SKM-1 treated with dmso at 0.1 percent for 144 hours (cell line): ENCODE results near the gene FMNL2.
A peak's percentile ranks its signal among the peaks of the same experiment; 100 is the strongest.

Source experiments
- DNase-seq: peaks from one replicate; lab custom pipeline; 2025; ENCODE audit not compliant: unreplicated experiment; lab: John Stamatoyannopoulos, UW

Gene FMNL2

DNA sequence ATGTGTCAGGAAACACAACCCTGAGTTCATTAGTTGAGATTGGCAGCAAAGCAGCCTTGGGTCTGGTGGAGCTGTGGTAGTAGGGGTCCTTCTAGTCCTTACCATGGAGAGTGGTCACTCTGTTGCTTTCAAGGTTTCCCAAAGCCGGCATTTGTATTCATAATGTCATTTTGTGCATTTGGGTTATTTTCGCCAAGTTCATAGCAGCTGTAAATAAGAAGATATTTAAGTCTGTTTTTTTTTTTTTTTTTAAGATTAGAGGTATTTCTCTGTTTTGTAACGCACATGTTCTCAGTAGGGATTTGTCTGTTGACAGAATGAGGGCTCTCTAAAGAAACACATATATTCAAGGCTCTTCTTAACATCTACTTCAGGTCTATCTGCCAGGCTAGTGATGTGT, 268.2 kb downstream of the FMNL2 start:
- DNase-seq, result no peak

DNA sequence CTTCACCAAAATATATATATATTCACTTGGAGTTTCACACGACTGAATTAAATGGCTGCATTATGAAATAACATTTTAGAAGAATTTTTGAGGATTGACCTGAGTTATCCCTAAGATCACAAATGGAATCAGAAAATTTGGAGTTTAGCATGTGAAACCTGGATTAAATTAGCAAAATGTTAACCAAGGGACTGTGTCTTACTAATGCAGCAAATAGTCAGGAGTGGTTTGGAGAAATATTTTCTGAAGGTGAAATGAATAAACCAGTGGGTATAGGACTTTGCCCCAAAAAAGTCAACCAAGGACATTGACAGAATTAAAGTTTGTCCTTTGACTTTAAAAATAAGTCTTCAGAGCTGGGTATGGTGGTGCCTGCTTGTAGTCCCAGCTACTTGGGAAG, 271.1 kb downstream of the FMNL2 start:
- no peak for DNase-seq

DNA sequence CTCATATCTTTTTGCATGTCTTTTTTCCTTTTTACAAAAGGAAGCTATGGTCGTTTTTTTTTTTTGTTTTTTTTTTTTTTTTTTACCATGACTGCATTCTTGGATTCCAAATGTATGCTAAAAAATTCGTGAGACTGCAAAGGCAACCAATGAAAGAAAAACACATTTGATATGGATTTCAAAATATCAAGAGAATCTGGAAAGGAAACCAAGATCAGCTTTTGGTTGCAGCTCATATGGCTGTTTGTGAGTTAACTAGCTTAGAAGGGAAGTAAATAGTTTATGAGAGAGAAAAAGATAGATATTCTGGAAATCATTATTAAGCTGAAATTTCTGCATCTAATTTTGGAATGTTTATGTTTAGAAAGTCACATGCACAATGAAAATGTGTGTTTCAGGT, 272.0 kb downstream of the FMNL2 start:
- no peak for DNase-seq

DNA sequence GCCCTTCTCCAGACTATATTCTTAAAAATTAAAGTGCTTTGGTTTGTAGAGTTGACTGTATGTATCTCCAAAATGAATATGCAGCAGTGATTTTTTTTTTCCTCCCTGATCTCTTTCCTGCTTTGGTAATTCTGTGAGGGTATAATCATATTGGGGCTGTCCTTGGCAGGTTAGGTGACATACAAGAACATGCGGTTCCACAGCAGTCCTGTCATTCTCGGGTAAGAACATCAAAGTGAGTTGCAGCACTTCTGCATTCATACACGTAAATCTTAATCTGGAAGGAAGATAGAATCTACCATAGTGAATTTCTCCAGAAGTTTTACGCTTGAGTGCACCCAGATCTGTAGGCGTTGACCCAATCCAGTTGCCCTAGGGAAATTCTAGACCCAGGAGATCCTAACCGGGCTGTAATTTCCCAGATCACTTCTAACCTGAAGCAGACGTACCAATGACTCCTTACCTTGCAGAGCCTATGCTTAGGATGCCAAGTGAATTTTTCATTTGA, 272.9 kb downstream of the FMNL2 start:
- no peak for DNase-seq

DNA sequence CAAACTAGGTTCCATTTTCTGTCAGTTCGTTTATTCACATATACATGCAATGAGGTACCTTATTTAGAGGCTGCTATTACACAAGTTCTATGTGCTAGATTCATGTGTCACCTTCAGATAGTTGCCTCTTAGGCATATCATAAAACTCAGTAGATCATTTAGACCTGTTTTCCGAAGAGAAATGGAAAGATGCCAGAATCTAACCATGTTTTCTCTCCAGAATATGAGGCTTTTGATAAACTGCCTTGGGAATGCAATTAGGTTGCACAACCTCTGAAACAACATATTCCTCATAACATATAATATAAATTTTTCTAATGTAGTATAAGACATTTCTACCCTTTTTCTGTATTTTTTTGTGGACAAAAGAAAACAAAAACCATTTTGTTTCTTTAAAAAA, 274.2 kb downstream of the FMNL2 start:
- no peak for DNase-seq

DNA sequence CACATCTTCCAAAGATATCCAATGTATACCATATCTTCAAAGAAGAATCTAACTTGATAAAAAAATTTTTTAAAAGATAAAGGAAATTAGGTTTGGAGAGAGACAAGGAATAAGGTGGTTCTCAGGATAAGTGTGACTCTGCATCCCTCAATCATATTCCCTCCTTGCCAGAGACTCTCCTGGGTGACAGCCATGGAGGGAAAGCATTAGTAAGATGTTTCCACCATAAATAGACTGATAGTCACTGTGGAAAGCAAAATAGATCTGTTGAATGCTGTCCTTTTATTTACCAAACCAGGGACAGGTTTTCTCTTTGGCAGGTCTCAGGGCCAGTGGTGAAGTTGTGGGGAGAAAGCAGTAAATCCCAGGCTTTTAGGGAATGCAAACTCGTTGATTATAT, 274.7 kb downstream of the FMNL2 start:
- DNase-seq, result no peak

DNA sequence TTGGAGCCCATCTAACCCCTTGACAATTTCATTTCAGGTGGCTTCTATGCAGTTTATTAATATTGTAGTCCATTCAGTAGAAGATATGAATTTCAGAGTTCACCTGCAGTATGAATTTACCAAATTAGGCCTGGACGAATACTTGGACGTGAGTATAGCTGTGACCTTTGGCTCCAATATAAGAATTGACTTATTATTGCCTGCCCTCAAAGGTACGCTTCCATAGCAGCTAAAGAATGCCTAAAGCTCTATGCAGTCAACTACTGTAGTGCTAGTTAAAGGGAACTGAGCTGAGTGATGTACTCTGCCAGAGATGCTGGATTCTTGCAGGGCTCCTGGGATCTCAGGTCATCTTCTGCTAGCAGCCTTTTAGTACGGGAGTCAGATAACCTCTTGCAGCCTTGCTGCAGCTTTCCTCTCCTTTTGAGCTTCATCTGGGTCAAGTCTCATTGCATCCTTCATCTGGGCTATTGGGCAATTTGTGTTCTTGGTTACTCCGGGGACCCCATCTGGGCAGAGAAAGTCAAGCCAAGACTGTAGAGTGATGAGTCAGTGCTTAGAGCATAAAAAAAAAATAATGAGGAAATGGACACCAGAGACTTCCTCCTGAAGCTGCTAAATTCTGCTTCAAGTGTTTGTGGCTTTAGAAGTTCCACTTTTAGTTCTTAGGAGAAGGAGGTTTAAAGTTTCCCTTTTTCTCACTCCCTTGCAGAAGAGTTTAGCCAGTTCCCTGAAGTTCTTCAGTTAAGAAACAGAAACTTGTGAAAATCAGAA, 276.7 kb downstream of the FMNL2 start:
- DNase-seq, result peak; percentile 99

DNA sequence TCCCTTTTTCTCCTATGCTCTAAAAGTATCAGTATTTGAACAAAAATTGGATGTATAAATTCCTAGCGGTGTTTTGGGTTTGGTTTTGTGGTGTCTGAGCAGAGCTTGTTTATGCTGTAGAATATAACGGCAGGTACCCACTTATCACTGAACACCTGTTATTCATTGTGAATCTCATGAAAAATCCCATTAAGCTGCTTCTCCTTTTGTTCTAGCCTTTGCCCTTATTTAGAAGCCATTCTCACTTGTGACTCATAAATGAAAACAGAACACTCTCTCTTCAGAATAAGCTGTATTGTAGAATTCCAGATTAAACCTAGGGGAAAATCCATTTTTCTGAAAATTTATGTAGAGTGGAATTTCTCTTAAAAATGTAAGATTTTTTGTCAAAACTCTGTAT, 278.3 kb downstream of the FMNL2 start:
- peak; percentile 13 for DNase-seq

DNA sequence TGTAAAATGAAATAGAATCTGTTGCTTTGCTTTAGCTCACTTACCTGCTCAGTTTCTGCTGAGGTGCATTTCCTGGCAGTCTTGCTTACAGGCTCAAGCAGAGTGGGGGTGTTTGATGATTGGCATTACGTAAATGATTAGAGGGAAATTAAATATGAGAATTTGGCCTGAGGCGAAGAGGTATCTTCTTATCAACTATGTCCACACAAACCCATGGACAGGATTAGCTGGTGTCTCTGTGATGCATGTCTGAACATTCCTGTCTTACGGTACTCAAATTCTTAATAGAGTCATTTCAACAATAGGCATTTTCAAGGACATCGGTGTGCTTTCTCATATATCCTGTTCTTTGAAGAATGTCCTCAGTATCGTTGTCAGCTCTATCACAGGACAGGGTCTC, 280.2 kb downstream of the FMNL2 start:
- DNase-seq, result no peak

DNA sequence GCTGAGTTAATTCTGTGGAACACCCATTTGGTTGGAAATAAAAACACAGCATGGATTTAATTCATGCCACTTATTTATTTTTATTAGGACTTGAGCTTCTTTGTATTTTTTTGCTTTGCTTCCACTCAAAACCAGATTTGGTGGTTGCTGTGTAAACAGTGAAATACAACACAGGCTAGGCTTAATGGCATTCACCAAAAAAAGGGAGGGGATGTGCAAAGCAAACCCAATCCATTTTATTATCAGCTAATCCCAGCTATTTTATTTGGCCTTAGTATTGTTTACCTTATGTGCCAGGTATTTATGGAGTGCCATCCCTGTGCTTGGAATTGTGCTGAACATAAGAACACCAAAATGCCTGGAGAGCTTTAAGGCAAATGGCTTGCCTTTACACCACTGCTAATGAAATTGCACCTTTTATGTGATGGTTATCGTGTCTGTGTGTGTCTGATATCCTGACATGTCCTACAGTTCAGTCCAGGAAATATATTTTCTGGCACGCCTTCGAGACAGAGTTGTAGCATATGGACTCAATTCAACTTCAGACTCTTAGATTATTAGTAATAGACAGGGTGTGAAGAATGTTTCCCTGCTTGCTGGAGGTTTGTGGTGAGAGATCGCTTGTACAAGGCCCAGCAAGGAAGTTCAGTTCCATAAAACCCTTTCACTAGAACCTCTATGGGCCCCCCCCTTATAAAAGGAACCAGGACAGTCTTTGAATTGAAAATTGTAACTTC, 282.6 kb downstream of the FMNL2 start:
- DNase-seq, result no peak

DNA sequence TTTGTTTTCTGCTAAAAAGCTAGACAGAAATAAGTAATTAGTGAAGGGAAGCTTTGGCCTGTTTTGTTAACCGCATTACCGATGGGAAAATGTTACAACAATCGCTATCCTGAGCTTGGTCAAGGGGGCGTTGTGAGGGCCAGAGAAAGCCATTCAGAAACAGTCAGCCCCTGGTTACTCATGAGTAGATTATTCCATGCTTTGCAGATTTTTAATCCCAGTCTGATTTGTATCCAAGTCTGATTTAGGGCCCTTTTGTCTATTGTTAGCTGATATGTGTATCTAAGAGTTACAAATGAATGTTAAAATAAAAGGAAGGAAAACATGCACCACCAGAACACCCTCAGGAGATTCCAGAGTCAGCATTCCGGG, 283.2 kb downstream of the FMNL2 start:
- no peak for DNase-seq

DNA sequence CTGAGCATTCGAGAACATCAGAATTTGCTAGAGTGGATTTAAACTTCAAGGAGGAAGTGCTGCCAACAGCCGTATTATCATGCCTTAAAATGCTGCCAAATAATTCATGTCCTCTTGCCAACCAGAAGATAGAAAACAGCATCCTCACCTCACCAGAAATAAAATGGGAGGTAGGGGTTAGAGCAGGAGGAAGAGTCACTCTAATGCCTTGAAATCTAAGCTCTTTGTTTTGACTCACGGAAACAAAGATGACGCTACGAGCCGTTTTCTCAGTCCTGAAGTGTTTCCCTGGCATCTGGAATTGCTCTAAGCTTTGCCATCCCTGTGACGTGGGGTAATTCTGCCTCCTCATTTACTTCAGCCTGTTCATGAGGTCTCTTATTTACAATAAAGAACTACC, 285.2 kb downstream of the FMNL2 start:
- DNase-seq, result no peak

DNA sequence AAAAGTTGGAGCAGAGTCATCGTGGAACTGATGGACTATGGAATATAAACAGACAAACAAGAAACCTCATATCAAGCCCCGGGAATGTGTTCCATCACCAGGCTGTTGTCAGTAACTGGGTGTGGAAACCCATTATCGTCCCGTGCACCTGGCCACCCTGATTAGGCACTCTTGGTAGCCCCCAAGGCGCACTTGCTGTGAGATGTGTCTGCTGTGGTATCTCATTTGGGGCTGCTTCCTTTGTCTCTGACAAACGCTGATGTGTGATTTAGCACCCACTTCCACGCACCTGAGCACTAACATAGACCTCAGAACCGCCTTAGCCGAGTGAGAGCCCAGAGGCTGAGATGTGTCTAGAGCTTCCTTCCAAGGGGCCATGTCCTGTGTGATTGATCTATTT, 286.0 kb downstream of the FMNL2 start:
- no peak for DNase-seq

DNA sequence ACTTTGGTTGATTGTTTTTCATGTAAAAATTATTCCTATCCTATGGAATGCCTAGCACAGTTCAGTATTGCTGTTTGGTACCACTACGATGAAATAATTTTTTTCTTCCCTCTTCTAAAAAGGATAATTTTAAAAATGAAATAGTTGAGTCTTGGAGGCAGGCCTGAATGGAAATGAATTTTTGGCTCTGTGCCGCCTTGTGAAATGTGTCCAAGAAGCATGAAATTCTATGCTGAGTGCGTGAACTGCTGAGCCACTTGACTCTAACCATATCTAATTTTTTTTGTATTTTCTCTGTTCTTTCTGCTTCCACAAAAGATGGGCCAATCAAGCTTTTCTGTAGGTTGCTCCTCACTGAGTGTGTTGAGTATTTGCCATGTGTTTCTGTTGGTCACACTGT, 287.2 kb downstream of the FMNL2 start:
- DNase-seq, result no peak

DNA sequence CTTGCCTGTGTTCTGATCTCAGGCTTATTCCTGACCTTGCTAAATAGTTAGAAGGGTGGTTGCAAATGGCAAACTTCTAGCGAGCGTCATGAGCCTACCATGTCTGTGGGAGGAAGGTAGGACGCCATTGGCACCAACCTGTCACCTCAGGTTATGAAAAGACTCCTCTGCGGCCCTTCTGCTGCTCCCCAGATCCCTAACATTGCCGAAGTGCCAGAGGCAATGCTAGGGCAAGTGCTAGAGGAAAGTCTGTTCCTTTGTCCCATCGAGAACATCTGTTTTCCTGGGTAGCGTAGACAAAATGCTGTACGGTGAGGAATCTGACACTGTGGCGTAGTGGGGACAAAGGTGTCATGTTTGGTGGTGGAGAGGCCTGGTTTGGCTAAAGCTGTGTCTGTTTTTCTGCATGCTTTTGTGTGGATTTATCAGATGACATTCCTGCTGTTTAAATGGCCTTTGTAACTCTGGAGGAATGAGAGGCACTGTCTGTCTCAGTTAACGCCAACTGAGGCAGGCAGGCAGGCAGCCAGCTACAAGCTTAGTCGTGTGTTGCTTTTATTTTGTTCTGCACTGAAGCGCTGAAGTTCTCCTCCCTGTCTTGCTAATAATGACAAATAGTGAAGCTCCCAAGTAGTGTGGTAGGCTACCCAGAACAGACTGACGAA, 288.2 kb downstream of the FMNL2 start:
- no peak for DNase-seq

DNA sequence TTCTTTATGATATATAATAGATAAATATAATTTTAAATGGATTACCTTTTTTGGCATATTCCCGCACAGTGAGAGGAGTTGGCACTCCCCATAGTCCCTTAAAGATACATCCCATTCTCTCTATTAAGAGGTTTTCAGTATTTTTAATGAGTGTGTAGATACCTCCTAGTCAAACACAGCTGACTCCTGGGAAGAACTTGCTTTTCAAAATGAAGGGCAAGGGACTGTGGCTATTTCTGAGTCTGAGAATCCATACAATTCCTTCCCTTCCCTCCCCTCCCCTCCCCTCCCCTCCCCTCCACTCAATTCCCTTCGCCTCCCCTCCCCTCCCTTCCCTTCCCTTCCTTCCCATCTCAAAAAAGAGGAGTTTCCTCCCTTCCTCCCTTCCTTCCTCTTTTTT, 288.8 kb downstream of the FMNL2 start:
- DNase-seq, result no peak

DNA sequence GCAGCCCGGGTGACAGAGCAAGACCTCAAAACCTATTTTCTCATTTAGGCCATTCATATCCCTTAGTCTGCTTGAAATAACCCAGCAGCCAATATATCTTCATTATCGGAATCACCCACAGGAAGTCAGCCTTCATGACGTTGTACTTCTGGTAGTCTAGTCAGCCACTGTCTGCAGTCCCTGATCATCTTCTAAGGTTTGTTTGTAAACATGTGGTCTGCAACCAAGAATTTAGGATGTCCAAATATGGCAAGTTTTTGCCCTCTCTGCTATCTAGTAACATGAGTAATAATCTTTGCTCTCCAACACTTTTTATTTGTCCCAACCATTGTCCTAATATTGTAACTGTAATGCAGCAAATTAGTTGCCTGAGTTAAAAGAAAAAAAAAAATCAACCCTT, 289.8 kb downstream of the FMNL2 start:
- no peak for DNase-seq

DNA sequence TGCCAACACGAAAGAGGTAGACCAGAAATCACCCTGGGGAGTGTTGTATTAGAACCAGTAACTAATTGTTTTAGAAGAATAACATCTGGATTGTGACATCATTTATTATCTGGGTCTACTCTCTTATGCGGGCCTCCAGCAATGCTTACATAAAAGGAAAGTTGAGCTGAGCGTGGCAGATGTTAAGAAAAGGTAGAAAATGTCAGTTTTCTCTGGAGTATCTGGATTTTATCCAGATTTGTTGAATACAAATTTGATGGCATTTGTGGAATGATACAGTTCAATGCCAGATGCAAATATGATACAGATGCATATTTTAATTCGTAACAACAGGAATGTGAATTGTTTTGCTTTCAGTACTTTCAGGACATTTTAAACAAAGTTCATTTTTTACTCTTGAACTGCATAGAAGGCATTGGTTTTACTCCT, 292.0 kb downstream of the FMNL2 start:
- no peak for DNase-seq

DNA sequence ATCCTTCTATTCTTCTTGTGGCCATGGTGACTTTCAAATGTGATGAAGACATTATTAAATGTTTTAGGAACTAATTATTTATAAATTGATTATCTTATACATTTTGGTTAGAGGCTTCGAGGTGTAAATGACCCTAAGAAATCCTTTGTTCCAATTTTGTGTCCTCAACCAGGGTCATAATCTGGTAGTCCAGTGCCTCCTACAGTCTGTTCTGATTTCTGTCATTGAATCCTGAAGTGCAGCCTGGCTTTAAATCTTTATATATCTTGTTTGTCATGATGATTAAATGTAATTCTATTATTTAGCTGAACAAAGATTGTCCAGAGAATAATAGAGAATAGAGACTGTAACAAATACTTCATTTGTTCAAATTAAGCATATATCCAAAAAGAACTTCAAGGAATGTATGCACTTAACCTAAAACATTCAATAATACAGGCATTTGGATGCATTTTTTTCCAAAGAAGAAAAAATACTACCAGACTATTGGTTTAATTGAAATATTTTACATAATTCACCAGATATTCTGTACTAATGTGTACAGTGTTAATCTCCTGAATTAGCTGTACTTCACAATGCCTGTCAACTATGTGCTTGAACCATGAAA, 292.5 kb downstream of the FMNL2 start:
- peak; percentile 32 for DNase-seq

DNA sequence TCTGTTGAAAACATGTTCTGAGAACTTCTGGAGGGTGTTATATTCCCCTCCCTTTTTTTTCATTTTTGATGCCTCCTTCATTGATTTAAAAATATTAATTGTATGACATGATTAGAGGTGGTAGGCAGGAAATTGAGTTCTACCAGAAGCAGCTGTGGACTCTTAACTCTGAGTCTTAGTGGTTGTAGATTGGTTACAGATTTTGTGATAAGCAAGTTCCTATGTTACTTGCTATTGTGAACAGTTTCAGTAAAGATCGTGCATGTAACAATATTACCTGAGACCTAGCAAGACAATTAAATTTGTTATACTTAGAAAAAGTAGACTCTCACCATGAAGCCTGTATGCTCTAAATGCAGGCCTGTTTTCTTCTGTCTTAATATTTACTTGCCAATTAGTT, 294.2 kb downstream of the FMNL2 start:
- DNase-seq, result no peak

DNA sequence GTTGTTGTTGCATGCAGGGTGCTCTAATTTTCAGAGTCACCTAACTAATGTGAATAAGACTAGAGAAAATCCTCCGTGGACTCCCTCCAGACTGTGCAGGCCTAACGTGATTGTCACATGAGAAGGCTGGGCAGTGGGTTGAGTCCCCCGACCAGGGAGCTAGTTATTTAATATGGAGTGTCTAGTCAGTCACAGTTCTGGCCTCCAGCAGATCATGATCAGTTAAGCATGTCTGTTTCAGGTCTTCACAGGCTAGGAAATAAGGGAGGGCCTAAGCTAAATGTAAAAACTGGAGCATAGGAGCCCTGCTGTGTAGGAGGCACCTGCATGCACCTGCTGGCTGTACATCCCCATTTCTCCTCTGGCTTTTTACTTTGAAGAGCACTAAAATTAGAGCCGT, 295.5 kb downstream of the FMNL2 start:
- DNase-seq, result no peak

DNA sequence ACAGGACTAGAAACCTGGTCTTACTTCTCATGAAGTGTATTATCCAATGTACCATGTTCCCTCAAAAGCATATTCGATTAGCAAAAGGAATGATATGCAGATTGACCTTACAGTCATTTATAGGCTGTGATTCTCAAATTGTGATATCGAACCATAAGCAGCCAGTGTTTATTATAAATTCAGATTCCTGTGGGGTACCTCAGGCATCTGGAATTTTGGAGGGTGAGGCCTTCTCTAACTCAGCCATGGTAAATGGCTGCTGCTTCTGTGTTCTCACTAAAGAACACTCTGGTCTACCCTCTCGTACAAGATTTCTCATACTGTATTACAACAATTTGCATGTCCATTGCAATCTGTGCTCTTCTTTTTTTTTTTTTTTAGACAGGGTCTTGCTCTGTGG, 297.8 kb downstream of the FMNL2 start:
- no peak for DNase-seq
